EL (cell line): ENCODE results near the gene RNF213.
"Not testable (repeated sequence)": the region's sequence is repeated elsewhere in the genome, so short reads cannot be mapped to it uniquely, and the experiment has no call there.

Experiments used
- DNase-seq: peaks from one replicate; pipeline ENCODE4 v3.0.0-alpha.2; 2016

The RNF213 gene

DNA sequence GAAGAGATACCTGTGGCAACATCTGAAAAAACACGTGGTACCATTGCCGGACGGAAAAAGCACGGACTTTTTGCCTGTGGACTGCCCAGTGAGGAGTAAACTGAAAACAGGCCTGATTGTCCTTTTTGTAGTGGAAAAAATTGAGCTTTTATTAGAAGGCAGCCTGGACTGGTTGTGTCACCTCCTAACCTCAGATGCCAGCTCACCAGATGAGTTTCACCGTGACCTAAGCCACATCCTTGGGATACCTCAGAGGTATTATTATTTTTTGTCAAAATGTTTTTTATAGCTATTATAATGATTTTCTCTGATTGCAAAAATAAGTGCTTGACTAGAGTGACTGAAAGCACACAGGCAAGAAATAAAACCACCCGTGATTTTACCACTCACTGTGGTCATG is 34.9 kb downstream of the RNF213 start:
- no peak for DNase-seq

- no peak for DNase-seq
Measured at GRCh38 chr17:80296221-80296620, 35.6 kb downstream of the RNF213 start.

GRCh38 chr17:80297996-80298560 is 37.4 kb downstream of the RNF213 start:
- DNase-seq, result no peak

DNA sequence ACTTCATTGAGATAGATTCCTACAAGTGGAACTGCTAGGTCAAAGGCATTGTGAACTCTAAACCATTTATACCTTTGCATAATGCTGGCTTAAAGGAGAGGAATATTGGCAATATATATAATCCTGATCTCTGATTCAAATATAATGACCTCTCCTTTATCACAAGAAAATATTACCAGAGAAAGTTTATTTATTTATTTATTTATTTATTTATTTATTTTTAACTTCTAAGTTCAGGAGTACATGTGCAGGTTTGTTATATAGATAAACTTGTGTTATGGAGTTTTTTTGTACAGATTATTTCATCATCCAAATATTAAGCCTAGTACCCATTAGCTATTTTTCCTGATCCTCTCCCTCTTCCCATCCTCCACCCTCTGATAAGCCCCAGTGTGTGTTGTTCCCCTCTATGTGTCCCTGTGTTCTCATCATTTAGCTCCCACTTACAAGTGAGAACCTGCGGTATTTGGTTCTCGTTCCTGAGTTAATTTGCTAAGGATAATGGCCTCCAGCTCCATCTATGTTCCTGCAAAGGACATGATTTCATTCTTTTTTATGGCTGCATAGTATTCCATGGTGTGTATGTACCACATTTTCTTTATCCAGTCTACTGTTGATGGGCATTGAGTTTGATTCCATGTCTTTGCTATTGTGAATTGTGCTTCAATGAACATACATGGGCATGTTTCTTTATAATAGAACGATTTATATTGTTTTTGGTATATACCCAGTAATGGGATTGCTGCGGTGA is 38.9 kb downstream of the RNF213 start:
- not testable (repeated sequence) for DNase-seq

GRCh38 chr17:80300756-80301155 is 40.1 kb downstream of the RNF213 start:
- DNase-seq, result not testable (repeated sequence)

- DNase-seq, result no peak
Measured at GRCh38 chr17:80303824-80304223, 43.2 kb downstream of the RNF213 start.

GRCh38 chr17:80307994-80308691 is 47.5 kb downstream of the RNF213 start:
- DNase-seq, result no peak

GRCh38 chr17:80308692-80309517 is 48.3 kb downstream of the RNF213 start:
- DNase-seq, result no peak

DNA sequence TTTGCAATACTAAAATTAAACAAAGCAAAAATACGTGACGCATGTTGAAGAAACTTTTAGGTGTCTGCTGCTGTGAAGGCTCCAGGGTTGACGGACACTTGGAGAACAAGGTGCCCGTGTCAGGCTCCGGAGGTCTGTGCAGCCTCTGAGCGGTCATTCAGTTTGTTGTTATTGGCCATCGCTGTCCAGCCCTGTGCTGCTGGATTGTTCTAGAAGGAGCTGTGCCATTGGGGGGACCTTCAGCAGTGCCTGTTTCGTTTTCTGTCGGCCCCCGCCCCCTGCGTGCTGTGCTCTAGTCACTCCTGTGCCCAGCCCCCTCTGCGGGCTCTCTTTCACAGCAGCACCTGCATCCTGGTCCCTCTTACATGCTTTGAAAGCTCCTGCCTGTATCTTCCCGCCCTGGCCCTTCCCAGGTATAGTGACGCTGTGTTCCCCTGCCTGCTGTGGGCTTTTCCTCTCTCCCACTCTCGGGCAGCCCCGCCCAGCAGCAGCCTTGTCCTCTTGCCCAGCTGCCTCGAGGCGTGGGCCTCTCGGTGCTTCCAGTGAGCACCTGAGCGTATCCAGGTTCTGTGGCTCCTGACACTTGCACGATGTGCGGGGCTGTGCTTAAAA is 50.7 kb downstream of the RNF213 start:
- DNase-seq, result no peak

DNA sequence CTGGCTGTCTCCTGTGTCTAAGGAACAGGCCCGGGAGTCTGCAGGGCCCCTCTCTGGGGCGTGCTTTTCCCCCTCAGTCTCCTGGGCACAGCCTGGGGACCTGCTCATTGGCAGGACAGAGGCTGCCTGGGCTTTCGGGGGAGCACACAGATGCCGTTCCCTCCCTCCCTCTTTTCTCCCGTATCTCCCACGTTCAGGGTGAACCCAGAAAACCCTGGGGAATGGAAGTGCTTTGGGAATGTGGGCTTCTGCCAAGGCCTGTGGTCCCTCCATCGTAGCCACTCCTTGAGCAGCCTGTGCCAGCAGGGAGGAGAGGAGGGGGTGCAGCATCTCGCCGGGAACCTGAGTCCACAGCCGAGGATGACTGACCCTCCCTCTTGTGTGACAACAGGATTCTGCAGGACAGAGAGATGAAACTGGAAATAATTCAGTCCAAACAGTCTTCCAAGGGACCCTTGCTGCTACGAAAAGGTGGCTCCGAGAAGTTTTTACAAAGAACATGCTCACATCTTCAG is 52.0 kb downstream of the RNF213 start:
- DNase-seq, result no peak

DNA sequence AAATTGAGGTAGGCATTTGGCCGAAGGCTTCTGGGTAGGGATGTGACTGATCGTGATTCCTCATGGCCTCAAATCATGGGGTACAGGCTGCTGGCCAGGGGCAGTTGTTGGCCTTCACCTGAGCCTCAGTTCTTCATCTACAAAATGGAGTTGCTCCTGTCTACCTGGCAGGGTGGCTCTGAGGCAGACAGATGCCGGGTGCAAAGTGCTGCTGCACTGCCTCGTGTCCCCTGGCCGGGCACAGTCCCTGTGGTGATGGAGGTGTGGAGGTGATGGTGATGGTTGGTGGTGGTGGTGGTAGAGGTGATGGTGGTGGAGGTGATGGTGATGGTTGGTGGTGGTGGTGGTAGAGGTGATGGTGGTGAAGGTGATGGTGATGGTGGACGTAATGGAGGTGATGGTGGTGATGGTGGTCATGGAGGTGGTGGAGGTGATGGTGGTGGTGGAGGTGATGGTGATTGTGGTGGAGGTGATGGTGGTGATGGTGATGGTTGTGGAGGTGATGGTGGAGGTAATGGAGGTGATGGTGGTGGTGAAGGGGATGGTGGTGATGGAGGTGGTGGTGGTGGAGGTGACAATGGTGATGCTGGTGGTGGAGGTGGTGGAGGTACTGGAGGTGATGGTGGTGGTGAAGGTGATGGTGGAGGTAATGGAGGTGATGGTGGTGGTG is 52.6 kb downstream of the RNF213 start:
- DNase-seq, result no peak

DNA sequence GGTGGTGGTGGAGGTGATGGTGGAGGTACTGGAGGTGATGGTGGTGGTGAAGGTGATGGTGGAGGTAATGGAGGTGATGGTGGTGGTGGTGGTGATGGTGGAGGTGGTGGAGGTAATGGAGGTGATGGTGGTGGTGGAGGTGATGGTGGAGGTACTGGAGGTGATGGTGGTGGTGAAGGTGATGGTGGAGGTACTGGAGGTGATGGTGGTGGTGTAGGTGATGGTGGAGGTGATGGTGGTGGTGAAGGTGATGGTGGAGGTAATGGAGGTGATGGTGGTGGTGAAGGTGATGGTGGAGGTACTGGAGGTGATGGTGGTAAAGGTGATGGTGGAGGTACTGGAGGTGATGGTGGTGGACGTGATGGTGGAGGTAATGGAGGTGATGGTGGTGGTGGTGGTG is 53.3 kb downstream of the RNF213 start:
- not testable (repeated sequence) for DNase-seq

DNA sequence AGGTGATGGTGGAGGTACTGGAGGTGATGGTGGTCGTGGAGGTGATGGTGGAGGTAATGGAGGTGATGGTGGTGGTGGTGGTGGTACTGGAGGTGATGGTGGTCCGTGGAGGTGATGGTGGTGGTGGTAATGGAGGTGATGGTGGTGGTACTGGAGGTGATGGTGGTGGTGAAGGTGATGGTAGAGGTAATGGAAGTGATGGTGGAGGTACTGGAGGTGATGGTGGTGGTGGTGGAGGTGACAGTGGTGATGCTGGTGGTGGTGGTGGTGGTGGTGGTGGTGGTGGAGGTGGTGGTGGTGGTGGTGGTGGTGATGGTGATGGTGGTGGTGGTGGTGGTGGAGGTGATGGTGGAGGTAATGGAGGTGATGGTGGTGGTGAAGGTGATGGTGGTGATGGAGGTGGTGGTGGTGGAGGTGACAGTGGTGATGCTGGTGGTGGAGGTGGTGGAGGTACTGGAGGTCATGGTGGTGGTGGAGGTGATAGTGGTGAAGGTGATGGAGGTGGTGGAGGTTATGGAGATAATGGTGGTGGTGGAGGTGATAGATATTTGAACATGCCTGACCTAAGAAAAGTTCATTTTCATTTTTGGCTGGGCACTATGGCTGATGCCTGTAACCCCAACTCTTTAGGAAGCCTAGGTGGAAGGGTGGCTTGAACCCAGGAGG is 55.0 kb downstream of the RNF213 start:
- DNase-seq, result no peak

GRCh38 chr17:80316431-80316830 is 55.8 kb downstream of the RNF213 start:
- no peak for DNase-seq

DNA sequence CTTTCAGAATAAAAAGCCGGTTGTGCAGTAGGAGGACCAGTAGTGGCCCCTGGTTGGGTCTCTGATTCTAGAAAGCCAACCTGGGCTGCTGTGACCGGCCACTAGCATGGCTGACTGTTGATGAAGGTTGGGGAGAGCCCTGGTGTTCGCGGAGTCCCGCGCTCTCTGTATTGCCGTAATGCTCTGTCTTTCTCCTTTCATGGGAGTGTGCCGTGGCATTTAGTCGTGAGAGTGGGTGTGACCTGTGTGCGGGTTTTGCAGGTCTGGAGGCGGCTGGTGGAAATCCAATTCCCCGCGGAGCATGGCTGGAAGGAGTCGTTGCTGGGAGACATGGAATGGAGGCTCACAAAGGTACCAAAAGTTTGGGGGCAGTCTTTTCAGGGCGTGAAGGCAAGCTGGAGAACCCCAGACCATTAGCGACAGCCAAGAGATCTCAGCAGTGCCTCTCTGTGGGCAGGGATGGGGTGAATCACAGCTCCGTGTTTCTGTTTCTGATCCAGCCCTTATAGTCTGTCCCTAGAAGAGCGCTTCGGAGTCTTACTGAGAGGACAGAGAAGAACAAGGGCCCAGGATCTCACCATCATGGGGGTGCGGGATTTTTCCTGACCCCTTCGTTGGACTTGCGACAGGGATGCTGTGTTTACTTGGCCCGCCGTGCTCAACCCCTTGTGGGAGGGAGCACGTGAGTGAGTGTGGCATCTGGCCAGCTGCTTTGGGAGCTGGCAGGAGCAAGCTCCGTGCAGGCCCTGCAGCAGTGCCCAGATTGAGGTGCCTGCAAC is 56.5 kb downstream of the RNF213 start:
- DNase-seq, result no peak

- no peak for DNase-seq
Measured at GRCh38 chr17:80317706-80317980, 57.0 kb downstream of the RNF213 start.

GRCh38 chr17:80318166-80318565 is 57.5 kb downstream of the RNF213 start:
- no peak for DNase-seq

GRCh38 chr17:80319262-80319998 is 58.8 kb downstream of the RNF213 start:
- DNase-seq, result no peak

GRCh38 chr17:80319999-80320344 is 59.3 kb downstream of the RNF213 start:
- no peak for DNase-seq

DNA sequence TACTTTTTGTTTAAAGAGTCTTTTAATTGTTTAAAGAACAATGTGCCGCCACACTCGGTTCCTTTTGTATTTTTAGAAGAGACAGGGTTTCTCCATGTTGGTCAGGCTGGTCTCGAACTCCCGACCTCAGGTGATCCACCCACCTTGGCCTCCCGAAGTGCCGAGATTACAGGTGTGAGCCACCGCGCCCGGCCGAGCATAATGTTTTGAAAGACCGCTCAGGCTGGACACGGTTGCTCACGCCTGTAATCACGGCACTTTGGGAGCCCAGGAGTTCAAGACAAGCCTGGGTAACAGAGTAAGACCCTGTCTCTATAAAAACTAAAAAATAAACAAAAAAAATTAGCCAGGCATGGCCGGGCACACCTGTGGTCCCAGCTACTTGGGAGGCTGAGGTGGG is 59.8 kb downstream of the RNF213 start:
- no peak for DNase-seq
